SK-N-SH (cell line): ENCODE data around the gene ATOH1. TPM values are rescaled to one million over a fixed set of nuclear protein-coding genes. Genes with fewer than 3 reads are reported as not detected.

Source experiments
- CTCF ChIA-PET: fragments of 300-600, 350-600 bp; formaldehyde crosslinking; extraction: SDS; loops from one replicate; lab custom pipeline; 2021; lab: Yijun Ruan, JAX
- POLR2A ChIA-PET: fragments of 350-600 bp; sonication (Branson Sonifier 250); formaldehyde crosslinking; extraction: SDS; loops from one replicate; lab custom pipeline; 2020; ENCODE audit warnings: antibody characterized with exemption, inconsistent platforms; lab: Yijun Ruan, JAX
- DNase-seq: peaks from one replicate; pipeline ENCODE4 v3.0.0; 2012
- H2AFZ ChIP-seq: fragments of 200-600 bp; sonication (generic); 2 replicates; pipeline ENCODE4 v1.8.1; 2016; ENCODE audit warnings: antibody characterized with exemption, mild to moderate bottlenecking, low read depth
- H3F3A ChIP-seq: fragments of 200-600 bp; sonication (generic); replicated peaks from 2 replicates; pipeline ENCODE3; 2016; ENCODE audit warnings: antibody characterized with exemption, mild to moderate bottlenecking; ENCODE audit not compliant: insufficient read depth
- H3K27ac ChIP-seq, 2 experiments: fragments of 200-500 bp in 1 of 2; fragments of 200-600 bp in 1 of 2; sonication (Bioruptor generic) in 1 of 2; sonication (generic), shearing (Covaris generic) in 1 of 2; 2 replicates each; pipeline versions ENCODE4 v1.5.1 to v1.6.1; 2014 to 2016; ENCODE audit warnings: low read depth in 2 of 2, inconsistent platforms in 1 of 2, low read length in 1 of 2, mild to moderate bottlenecking in 1 of 2, mixed read lengths in 1 of 2
- H3K27me3 ChIP-seq: fragments of 200-600 bp; sonication (generic), shearing (Covaris generic); 2 replicates; pipeline ENCODE4 v1.6.1; 2016; ENCODE audit warnings: mixed run types; ENCODE audit not compliant: insufficient read depth
- H3K36me3 ChIP-seq, 2 experiments: fragments of 200-500 bp in 1 of 2; fragments of 200-600 bp in 1 of 2; sonication (Bioruptor generic) in 1 of 2; sonication (generic) in 1 of 2; replicated peaks in 1 of 2; 2 replicates each; pipeline versions ENCODE3 to v1.5.1; 2014 to 2016; ENCODE audit warnings: low read length in 1 of 2, mild to moderate bottlenecking in 1 of 2; ENCODE audit not compliant: insufficient read depth in 2 of 2, control insufficient read depth in 1 of 2
- H3K4me1 ChIP-seq, 2 experiments: fragments of 200-500 bp in 1 of 2; fragments of 200-600 bp in 1 of 2; sonication (Bioruptor generic) in 1 of 2; sonication (generic), shearing (Covaris generic) in 1 of 2; 2 replicates each; pipeline versions ENCODE4 v1.5.1 to v1.6.1; 2014 to 2016; ENCODE audit warnings: low read depth in 1 of 2, low read length in 1 of 2, mixed run types in 1 of 2; ENCODE audit not compliant: insufficient read depth in 2 of 2, control insufficient read depth in 1 of 2
- H3K4me2 ChIP-seq: fragments of 200-600 bp; sonication (generic), shearing (Covaris generic); 2 replicates; pipeline ENCODE4 v1.6.1; 2017; ENCODE audit warnings: mixed run types
- H3K4me3 ChIP-seq, 2 experiments: fragments of 200-500 bp in 1 of 2; fragments of 200-600 bp in 1 of 2; sonication (Bioruptor generic) in 1 of 2; sonication (generic), shearing (Covaris generic) in 1 of 2; 2 replicates each; pipeline versions ENCODE4 v1.5.1 to v1.8.1; 2014 to 2016; ENCODE audit warnings: low read depth in 2 of 2, inconsistent platforms in 1 of 2, low read length in 1 of 2, mild to moderate bottlenecking in 1 of 2, mixed read lengths in 1 of 2, moderate library complexity in 1 of 2
- H3K79me2 ChIP-seq: fragments of 200-600 bp; sonication (generic); 2 replicates; pipeline ENCODE4 v1.8.1; 2017; ENCODE audit warnings: mild to moderate bottlenecking; ENCODE audit not compliant: insufficient read depth
- H3K9ac ChIP-seq: fragments of 200-600 bp; sonication (generic); 2 replicates; pipeline ENCODE4 v1.6.1; 2017; ENCODE audit warnings: mixed run types
- H3K9me2 ChIP-seq: fragments of 200-600 bp; sonication (generic); 2 replicates; pipeline ENCODE4 v1.6.1; 2017; ENCODE audit warnings: mixed run types
- H3K9me3 ChIP-seq: fragments of 200-600 bp; sonication (generic); 2 replicates; pipeline ENCODE4 v1.6.1; 2017; ENCODE audit warnings: mixed run types, mild to moderate bottlenecking, moderate library complexity
- H4K20me1 ChIP-seq: fragments of 200-600 bp; sonication (generic); 2 replicates; pipeline ENCODE4 v1.6.1; 2017; ENCODE audit warnings: mild to moderate bottlenecking, mixed run types; ENCODE audit not compliant: insufficient read depth
- CTCF ChIP-seq: fragments of 200-600 bp; sonication (generic); IDR thresholded peaks from 2 replicates; pipeline ENCODE4 v1.6.1; 2017; ENCODE audit warnings: antibody characterized with exemption, mild to moderate bottlenecking, moderate library complexity
- FOSL2 ChIP-seq: IDR thresholded peaks from 2 replicates; pipeline ENCODE4 v1.4.0; 2012; ENCODE audit warnings: low read depth, mild to moderate bottlenecking, moderate library complexity, borderline replicate concordance
- FOXM1 ChIP-seq: IDR thresholded peaks from 2 replicates; pipeline ENCODE4 v1.4.0; 2012; ENCODE audit warnings: low read depth, mild to moderate bottlenecking
- JUND ChIP-seq: IDR thresholded peaks from 2 replicates; pipeline ENCODE4 v1.4.0; 2012
- MEF2A ChIP-seq: IDR thresholded peaks from 2 replicates; pipeline ENCODE4 v1.4.0; 2012; ENCODE audit warnings: low read depth, borderline replicate concordance
- NRF1 ChIP-seq: IDR thresholded peaks from 2 replicates; pipeline ENCODE4 v1.6.1; 2012; ENCODE audit warnings: low read depth, mild to moderate bottlenecking, low read length
- PBX3 ChIP-seq: IDR thresholded peaks from 2 replicates; pipeline ENCODE4; 2012
- RAD21 ChIP-seq: IDR thresholded peaks from 2 replicates; pipeline ENCODE4 v1.6.1; 2012; ENCODE audit warnings: mild to moderate bottlenecking, low read length
- SMC3 ChIP-seq: IDR thresholded peaks from 2 replicates; pipeline ENCODE4 v1.6.1; 2012; ENCODE audit warnings: low read depth, low read length, improper control_type of control experiment
- TAF1 ChIP-seq: IDR thresholded peaks from 2 replicates; pipeline ENCODE4 v1.6.1; 2012; ENCODE audit warnings: low read depth, mild to moderate bottlenecking, low read length, moderate library complexity, borderline replicate concordance
- USF2 ChIP-seq: fragments of 150-350 bp; IDR thresholded peaks from 2 replicates; pipeline ENCODE4 v1.6.1; 2017; ENCODE audit warnings: antibody characterized with exemption, low read length, low read depth, borderline replicate concordance
- YY1 ChIP-seq: IDR thresholded peaks from 2 replicates; pipeline ENCODE4 v1.4.0; 2012; ENCODE audit warnings: low read depth, mild to moderate bottlenecking
- WGBS: methylation state at CpG from one replicate; pipeline ENCODE4 v1.1.6; 2017; ENCODE audit warnings: low lambda C conversion rate; 5-methylcytosine and 5-hydroxymethylcytosine counted together
- polyA plus RNA-seq, 3 experiments: library from polyadenylated mRNA; depleted of rRNA; stranded (reverse); fragments of >200 nt; gene quantifications; 2 replicates each; pipeline ENCODE4 v1.2.3, GENCODE V29; 2012

The ATOH1 gene
- polyA plus RNA-seq, 1 of the 3 experiments (the other 2 are of a cell fraction) = not detected

GRCh38 chr4:93788712-93789111 is 39.8 kb upstream of the ATOH1 start:
- Histone ChIP-seq H3K4me3 (no peak overlapping the region), H3K4me2 (no peak overlapping the region), H3K27ac (no peak overlapping the region), H4K20me1 (no peaks in the 10 kb centered on the region), H3K36me3 (no peaks in the 10 kb centered on the region), H3K9me2 (no peaks in the 10 kb centered on the region), H3K4me1 (no peaks in the 10 kb centered on the region), H3K79me2 (no peaks in the 10 kb centered on the region), H3K27me3 (peaks cover 7% of the 10 kb centered on the region), H3F3A (no peaks in the 10 kb centered on the region), H3K9me3 (no peaks in the 10 kb centered on the region), H2AFZ (no peak overlapping the region)
- peak; percentile 35 for DNase-seq
- ChIA-PET POLR2A (no interaction called here), CTCF (interaction anchor here (0.6 to 4.9 kb wide), 8 partner anchors 9 to 444 kb away, joined by 3 to 81 read pairs (median 4); no protein-coding TSS in a partner anchor)
- 87% methylated on average over 1 of the region's 1 CpG for WGBS
- TF ChIP-seq USF2 (no peak), CTCF (peak; percentile 59), JUND (no peak), RAD21 (peak; percentile 42), NRF1 (no peak), SMC3 (peak; percentile 34; the same call in 1 of the 2 replicates)
- TF ChIP-seq, all 33 proteins: peak for 3
- H3K9ac ChIP-seq = no peak overlapping the region

GRCh38 chr4:93791570-93792195 is 36.9 kb upstream of the ATOH1 start:
- Histone ChIP-seq H3K36me3 (no peaks in the 10 kb centered on the region), H3K9me3 (no peaks in the 10 kb centered on the region), H3K27ac (no peak overlapping the region), H3K4me1 (no peaks in the 10 kb centered on the region), H3K9ac (no peak overlapping the region), H3K9me2 (no peaks in the 10 kb centered on the region), H3K4me3 (no peak overlapping the region; a peak in 1 of 4 replicates), H4K20me1 (no peaks in the 10 kb centered on the region), H3F3A (no peaks in the 10 kb centered on the region), H2AFZ (no peak overlapping the region), H3K27me3 (peaks cover 7% of the 10 kb centered on the region), H3K4me2 (no peak overlapping the region), H3K79me2 (no peaks in the 10 kb centered on the region)
- ChIA-PET POLR2A (no interaction called here), CTCF (interaction anchor here (0.5 to 4.9 kb wide), 31 partner anchors 9 to 616 kb away, joined by 3 to 81 read pairs (median 4); no protein-coding TSS in a partner anchor)
- TF ChIP-seq FOSL2 (no peak), PBX3 (no peak), TAF1 (no peak), NRF1 (no peak), CTCF (peak; percentile 93), RAD21 (peak; percentile 95), MEF2A (no peak), YY1 (no peak), FOXM1 (no peak), SMC3 (peak; percentile 63; the same call in 1 of the 2 replicates)
- under 1% methylated on average over 3 of the region's 3 CpGs for WGBS
- peak; percentile 59 for DNase-seq
